Left lung (tissue), 10 donors: ENCODE results near the gene MROH2A. TPM values are rescaled to one million over a fixed set of nuclear protein-coding genes. Genes with fewer than 3 reads are reported as not detected.

Source experiments
- ATAC-seq: fragments of 200-7000 bp; cut with Tn5 transposase; one replicate; pipeline ENCODE4 v1.9.1; 2020; ENCODE audit warnings: moderate library complexity
- DNase-seq, 4 donors: peaks; one replicate each; pipeline ENCODE4 v3.0.0-alpha.2; 2013 to 2020
- H3K27ac ChIP-seq, 2 donors: fragments of 200-600 bp; sonication (generic) in 1 of 2; one replicate each; pipeline versions ENCODE4 v1.5.0 to v1.8.0; 2020 to 2021
- H3K27me3 ChIP-seq, 2 donors: fragments of 200-600 bp; sonication (generic) in 1 of 2; one replicate each; pipeline versions ENCODE4 v1.5.0 to v1.8.0; 2020 to 2021
- H3K36me3 ChIP-seq, 2 donors: fragments of 200-600 bp; sonication (generic) in 1 of 2; one replicate each; pipeline versions ENCODE4 v1.5.0 to v1.8.0; 2020 to 2021
- H3K4me1 ChIP-seq, 2 donors: fragments of 200-600 bp; one replicate each; pipeline ENCODE4 v1.8.0; 2021
- H3K4me3 ChIP-seq, 2 donors: fragments of 200-600 bp; sonication (generic) in 1 of 2; one replicate each; pipeline versions ENCODE4 v1.5.0 to v1.8.0; 2020 to 2021; ENCODE audit warnings: mild to moderate bottlenecking in 1 of 2
- H3K9me3 ChIP-seq, 2 donors: fragments of 200-600 bp; sonication (generic) in 1 of 2; one replicate each; pipeline versions ENCODE4 v1.5.0 to v1.8.0; 2020 to 2021
- intact Hi-C, 2 donors: fragments of 100-400 bp; cut with DNase I; formaldehyde crosslinking; loops; one replicate each; pipeline versions ENCODE4 v1.11.2 to v1.14.2; 2022
- polyA plus RNA-seq, 6 donors: library from polyadenylated mRNA; unstranded; fragments of 120-200 nt; gene quantifications; one replicate each; pipeline ENCODE4 v1.2.1, GENCODE V29; 2013; ENCODE audit not compliant: insufficient read length in 6 of 6
- total RNA-seq, 2 donors: library from RNA; stranded (reverse); fragmentation: NEBNext Ultra II Directional; extraction: Animal tissue kit (Norgen Biotek cat#: 25700); gene quantifications; one replicate each; pipeline ENCODE4 v1.2.1, GENCODE V29; 2021
- TF ChIP-seq, protein P1 (sequence below), 2 donors: fragments of 200-600 bp; sonication (generic) in 1 of 2; IDR thresholded peaks; one replicate each; pipeline versions ENCODE4 v1.5.0 to v1.8.0; 2021; ENCODE audit warnings: antibody characterized with exemption in 2 of 2
- donor health status: DM: no; HTN: yes; CAD: no.
- donor health status: DM: no; HTN: no; CAD: no.

Gene MROH2A
- total and polyA plus RNA-seq, 8 donors, result 0.27 to 0.77 (median 0.61) TPM; not detected in 1

DNA sequence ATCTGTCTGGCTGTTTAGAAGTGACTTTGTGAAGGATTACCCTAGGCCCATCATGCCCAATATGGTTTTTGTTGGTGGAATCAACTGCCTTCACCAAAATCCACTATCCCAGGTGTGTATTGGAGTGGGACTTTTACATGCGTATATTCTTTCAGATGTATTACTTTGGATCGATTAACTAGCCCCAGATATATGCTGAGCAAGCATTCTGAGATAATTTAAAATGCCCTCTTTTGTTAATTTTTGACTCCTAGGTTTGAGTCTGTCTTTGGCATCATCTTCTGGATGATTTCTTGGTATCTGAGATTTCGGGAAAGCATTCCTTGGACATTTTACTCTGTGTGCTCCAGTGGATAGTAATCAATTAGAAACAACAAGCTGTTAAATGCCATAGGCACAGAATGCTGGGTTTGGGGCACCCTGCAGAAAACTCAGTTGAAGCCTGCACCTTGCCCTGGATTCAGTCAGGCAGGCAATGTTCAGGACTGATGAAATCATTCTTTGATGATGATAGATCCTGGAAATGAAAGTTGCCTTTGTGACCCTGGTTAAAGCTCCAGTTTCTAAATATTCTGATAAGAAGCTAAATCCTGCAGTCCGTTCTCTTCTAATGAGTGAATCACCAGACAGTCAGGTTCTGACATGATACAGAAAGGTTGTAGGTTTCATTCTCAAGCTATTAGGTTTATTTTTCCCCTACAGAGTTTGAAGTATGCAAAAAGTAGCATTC lies 16.9 kb upstream of the MROH2A start:
- intact Hi-C loops, result no loop called here
- Histone ChIP-seq H3K27me3 (peaks cover 0 to 7% of the 10 kb centered on the region in 2 donors), H3K9me3 (no peaks in the 10 kb centered on the region), H3K27ac (no peak overlapping the region), H3K4me3 (no peak overlapping the region), H3K36me3 (no peaks in the 10 kb centered on the region), H3K4me1 (no peaks in the 10 kb centered on the region)
- TF ChIP-seq, protein P1, sequence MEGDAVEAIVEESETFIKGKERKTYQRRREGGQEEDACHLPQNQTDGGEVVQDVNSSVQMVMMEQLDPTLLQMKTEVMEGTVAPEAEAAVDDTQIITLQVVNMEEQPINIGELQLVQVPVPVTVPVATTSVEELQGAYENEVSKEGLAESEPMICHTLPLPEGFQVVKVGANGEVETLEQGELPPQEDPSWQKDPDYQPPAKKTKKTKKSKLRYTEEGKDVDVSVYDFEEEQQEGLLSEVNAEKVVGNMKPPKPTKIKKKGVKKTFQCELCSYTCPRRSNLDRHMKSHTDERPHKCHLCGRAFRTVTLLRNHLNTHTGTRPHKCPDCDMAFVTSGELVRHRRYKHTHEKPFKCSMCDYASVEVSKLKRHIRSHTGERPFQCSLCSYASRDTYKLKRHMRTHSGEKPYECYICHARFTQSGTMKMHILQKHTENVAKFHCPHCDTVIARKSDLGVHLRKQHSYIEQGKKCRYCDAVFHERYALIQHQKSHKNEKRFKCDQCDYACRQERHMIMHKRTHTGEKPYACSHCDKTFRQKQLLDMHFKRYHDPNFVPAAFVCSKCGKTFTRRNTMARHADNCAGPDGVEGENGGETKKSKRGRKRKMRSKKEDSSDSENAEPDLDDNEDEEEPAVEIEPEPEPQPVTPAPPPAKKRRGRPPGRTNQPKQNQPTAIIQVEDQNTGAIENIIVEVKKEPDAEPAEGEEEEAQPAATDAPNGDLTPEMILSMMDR (IDR thresholded peaks at IDR 0.05), result no peak
- ATAC-seq (no peak), DNase-seq (no peak)

- H3K4me3 ChIP-seq, result no peak overlapping the region
- no peaks in the 10 kb centered on the region for H3K9me3 ChIP-seq
- peaks cover 0 to 10% of the 10 kb centered on the region in 2 donors for H3K27me3 ChIP-seq
- H3K4me1 ChIP-seq, result no peaks in the 10 kb centered on the region
- TF ChIP-seq, protein P1 (IDR thresholded peaks at IDR 0.05), result no peak
- intact Hi-C loops, result no loop called here
- no peak for ATAC-seq
- H3K36me3 ChIP-seq, result no peaks in the 10 kb centered on the region
- H3K27ac ChIP-seq, result no peak overlapping the region
- no peak for DNase-seq
Measured at GRCh38 chr2:233764264-233764663, 13.9 kb upstream of the MROH2A start.

GRCh38 chr2:233764761-233765160 lies 13.4 kb upstream of the MROH2A start:
- TF ChIP-seq, protein P1 (IDR thresholded peaks at IDR 0.05), result no peak
- DNase-seq (no peak), ATAC-seq (no peak)
- Histone ChIP-seq H3K4me3 (no peak overlapping the region), H3K27ac (no peak overlapping the region), H3K9me3 (no peaks in the 10 kb centered on the region), H3K4me1 (no peaks in the 10 kb centered on the region), H3K27me3 (peaks cover 0 to 10% of the 10 kb centered on the region in 2 donors), H3K36me3 (no peaks in the 10 kb centered on the region)
- intact Hi-C loops, result no loop called here

DNA sequence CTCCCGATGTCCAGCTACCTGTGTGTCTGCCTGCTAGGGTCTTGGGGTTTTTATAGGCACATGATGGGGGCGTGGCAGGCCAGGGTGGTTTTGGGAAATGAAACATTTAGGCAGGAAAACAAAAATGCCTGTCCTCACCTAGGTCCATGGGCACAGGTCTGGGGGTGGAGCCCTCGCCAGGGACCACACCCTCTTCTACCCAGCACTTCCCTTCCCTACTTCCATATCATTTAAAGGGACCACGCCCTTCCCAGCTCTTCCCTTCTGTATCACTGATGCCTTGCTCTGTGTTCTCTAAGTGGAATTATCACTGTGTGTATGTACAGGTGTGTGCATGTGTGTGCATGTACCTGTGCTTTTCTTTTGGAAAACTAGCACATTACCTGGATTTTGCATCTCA lies 11.7 kb upstream of the MROH2A start:
- peaks cover 0 to 10% of the 10 kb centered on the region in 2 donors for H3K27me3 ChIP-seq
- H3K9me3 ChIP-seq, result no peaks in the 10 kb centered on the region
- no peak overlapping the region for H3K4me3 ChIP-seq
- DNase-seq, result no peak
- no peaks in the 10 kb centered on the region for H3K36me3 ChIP-seq
- H3K27ac ChIP-seq, result no peak overlapping the region
- no peaks in the 10 kb centered on the region for H3K4me1 ChIP-seq
- intact Hi-C loops, result no loop called here
- ATAC-seq, result no peak
- TF ChIP-seq, protein P1 (IDR thresholded peaks at IDR 0.05), result no peak

- Histone ChIP-seq H3K4me1 (no peaks in the 10 kb centered on the region), H3K4me3 (no peak overlapping the region), H3K27me3 (peaks cover 0 to 15% of the 10 kb centered on the region in 2 donors), H3K9me3 (no peaks in the 10 kb centered on the region), H3K27ac (no peak overlapping the region), H3K36me3 (no peaks in the 10 kb centered on the region)
- TF ChIP-seq, protein P1 (IDR thresholded peaks at IDR 0.05), result no peak
- intact Hi-C loops, result no loop called here
- DNase-seq, result no peak
- ATAC-seq, result no peak
Measured at GRCh38 chr2:233768076-233768475, 10.1 kb upstream of the MROH2A start.
